HG02938 (cell line): Measurements from ENCODE around the gene ST6GALNAC6.
"Not testable (repeated sequence)": the region's sequence is repeated elsewhere in the genome, so short reads cannot be mapped to it uniquely, and the experiment has no call there.

ENCODE experiments used
- ATAC-seq: cut with Tn5 transposase; IDR thresholded peaks from one replicate; pipeline ENCODE4 v1.9.1; 2021; ENCODE audit warnings: mild to moderate bottlenecking, moderate library complexity; ENCODE audit not compliant: unreplicated experiment

ST6GALNAC6 gene

GRCh38 chr9:127876026-127876763 is 23.2 kb downstream of the ST6GALNAC6 start:
- ATAC-seq = no peak

GRCh38 chr9:127875306-127875966 is 24.0 kb downstream of the ST6GALNAC6 start:
- ATAC-seq = no peak

- no peak for ATAC-seq
Observed at GRCh38 chr9:127874301-127875221, 24.8 kb downstream of the ST6GALNAC6 start.

GRCh38 chr9:127873886-127874285 is 25.5 kb downstream of the ST6GALNAC6 start:
- ATAC-seq = no peak

GRCh38 chr9:127873223-127873691 is 26.1 kb downstream of the ST6GALNAC6 start:
- ATAC-seq = no peak

GRCh38 chr9:127872369-127873222 is 26.8 kb downstream of the ST6GALNAC6 start:
- no peak for ATAC-seq

GRCh38 chr9:127871531-127871930 is 27.9 kb downstream of the ST6GALNAC6 start:
- no peak for ATAC-seq

GRCh38 chr9:127870887-127871286 is 28.5 kb downstream of the ST6GALNAC6 start:
- ATAC-seq = no peak

- not testable (repeated sequence) for ATAC-seq
Observed at GRCh38 chr9:127870153-127870491, 29.3 kb downstream of the ST6GALNAC6 start.

GRCh38 chr9:127869310-127870152 is 29.9 kb downstream of the ST6GALNAC6 start:
- ATAC-seq = no peak

- no peak for ATAC-seq
Observed at GRCh38 chr9:127868278-127868902, 31.0 kb downstream of the ST6GALNAC6 start.

- ATAC-seq = no peak
Observed at GRCh38 chr9:127867356-127868277, 31.8 kb downstream of the ST6GALNAC6 start.

GRCh38 chr9:127866535-127866934 is 32.9 kb downstream of the ST6GALNAC6 start:
- ATAC-seq = no peak

GRCh38 chr9:127865645-127866464 is 33.5 kb downstream of the ST6GALNAC6 start:
- no peak for ATAC-seq

- ATAC-seq = no peak
Observed at GRCh38 chr9:127863191-127863621, 36.2 kb downstream of the ST6GALNAC6 start.

- ATAC-seq = no peak
Observed at GRCh38 chr9:127862075-127863011, 37.1 kb downstream of the ST6GALNAC6 start.
